Tibial nerve (tissue), 4 donors: ENCODE measurements around the gene MEP1B.

Source experiments
- EP300 ChIP-seq, 2 donors: sonication (generic); formaldehyde crosslinking; IDR thresholded peaks; one replicate each; pipeline ENCODE4 v1.6.1; 2017; ENCODE audit warnings: antibody characterized with exemption in 2 of 2, mild to moderate bottlenecking in 1 of 2
- POLR2A ChIP-seq, 2 donors: fragments of 450-650 bp; IDR thresholded peaks; one replicate each; pipeline ENCODE4 v1.6.1; 2017; ENCODE audit warnings: antibody characterized with exemption in 2 of 2, mild to moderate bottlenecking in 2 of 2, moderate library complexity in 2 of 2
- TF ChIP-seq, protein P1 (sequence below), 5 experiments: fragments of 200-600 bp in 3 of 5; fragments of 450-650 bp in 2 of 5; sonication (generic) in 3 of 5; IDR thresholded peaks; one replicate each; pipeline ENCODE4 v1.5.1; 2016 to 2019; ENCODE audit warnings: antibody characterized with exemption in 5 of 5, mild to moderate bottlenecking in 3 of 5, moderate library complexity in 2 of 5

DNA sequence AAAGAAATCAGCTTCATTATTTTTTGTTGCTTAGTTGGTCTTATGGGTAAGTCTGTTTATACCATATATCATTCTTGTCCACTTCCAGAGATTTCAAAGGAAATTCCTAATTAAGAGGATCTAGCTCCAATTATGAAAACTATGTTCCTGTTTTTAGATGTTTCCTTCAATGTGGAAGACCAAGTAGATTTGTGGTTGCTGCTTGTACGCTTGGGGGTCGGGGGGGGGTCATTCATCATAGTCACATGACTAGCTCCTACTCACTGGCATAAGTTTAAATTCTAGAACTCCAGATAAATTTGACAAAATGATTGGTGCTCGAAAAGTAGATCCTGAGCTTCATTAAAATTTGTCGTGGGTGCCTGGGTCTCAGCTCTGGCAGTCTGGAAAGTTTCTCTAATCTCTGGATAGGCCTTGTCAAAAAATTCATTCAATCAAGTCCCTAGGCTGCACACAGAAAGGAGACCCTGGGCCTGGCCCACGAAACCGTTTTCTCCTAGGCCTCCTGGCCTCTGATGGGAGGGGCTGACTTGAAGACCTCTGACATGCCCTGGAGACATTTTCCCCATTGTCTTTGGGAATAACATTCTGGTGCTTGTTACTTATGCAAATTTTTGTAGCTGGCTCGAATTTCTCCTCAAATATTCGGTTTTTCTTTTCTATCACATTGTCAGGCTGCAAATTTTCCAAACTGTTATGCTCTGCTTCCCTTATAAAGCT, 62.5 kb downstream of the MEP1B start:
- TF ChIP-seq, protein P1, sequence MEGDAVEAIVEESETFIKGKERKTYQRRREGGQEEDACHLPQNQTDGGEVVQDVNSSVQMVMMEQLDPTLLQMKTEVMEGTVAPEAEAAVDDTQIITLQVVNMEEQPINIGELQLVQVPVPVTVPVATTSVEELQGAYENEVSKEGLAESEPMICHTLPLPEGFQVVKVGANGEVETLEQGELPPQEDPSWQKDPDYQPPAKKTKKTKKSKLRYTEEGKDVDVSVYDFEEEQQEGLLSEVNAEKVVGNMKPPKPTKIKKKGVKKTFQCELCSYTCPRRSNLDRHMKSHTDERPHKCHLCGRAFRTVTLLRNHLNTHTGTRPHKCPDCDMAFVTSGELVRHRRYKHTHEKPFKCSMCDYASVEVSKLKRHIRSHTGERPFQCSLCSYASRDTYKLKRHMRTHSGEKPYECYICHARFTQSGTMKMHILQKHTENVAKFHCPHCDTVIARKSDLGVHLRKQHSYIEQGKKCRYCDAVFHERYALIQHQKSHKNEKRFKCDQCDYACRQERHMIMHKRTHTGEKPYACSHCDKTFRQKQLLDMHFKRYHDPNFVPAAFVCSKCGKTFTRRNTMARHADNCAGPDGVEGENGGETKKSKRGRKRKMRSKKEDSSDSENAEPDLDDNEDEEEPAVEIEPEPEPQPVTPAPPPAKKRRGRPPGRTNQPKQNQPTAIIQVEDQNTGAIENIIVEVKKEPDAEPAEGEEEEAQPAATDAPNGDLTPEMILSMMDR (IDR thresholded peaks at IDR 0.05): no peak
- TF ChIP-seq POLR2A (IDR thresholded peaks at IDR 0.05) (no peak), EP300 (IDR thresholded peaks at IDR 0.05) (no peak)
